ENCODE results near the gene DNM3. TPM values are rescaled to one million over a fixed set of nuclear protein-coding genes. Genes with fewer than 3 reads are reported as not detected.
"Not testable (repeated sequence)": the region's sequence is repeated elsewhere in the genome, so short reads cannot be mapped to it uniquely, and the experiment has no call there.

Gene DNM3
- total and polyA plus RNA-seq, 2 donors (not counting 1 experiment from before 2014, with no cell fraction given): 1.0 to 1.3 TPM

DNA sequence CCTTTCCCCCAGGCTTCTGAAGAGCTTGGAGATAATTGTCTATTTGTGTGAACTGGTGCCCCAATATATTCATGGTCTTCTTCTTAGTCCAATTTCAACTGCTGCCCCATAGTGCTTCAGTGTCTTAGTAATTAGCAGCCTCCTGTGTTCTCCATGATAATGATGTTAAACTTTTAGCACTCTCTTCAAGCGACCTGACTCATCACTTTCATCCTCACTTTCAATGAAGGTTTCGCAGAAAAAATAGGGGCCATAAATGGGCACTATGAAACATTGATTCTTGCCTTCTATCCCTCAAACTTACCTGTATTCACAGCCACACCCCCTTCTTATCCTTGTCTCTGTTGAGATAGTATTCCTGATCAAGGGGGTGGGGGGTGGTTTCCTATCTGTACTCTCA is 210.6 kb downstream of the DNM3 start:
- 100% methylated on average over 1 of the region's 2 CpGs for WGBS (ENCODE audit: insufficient coverage)
- Mint-ChIP-seq H3K27me3 (no peaks in the 10 kb centered on the region), H3K27ac (no peak overlapping the region), H3K4me3 (no peak overlapping the region), H3K4me1 (no peaks in the 10 kb centered on the region), H3K9me3 (ENCODE audit: insufficient read depth) (no peaks in the 10 kb centered on the region)
- no peaks in the 10 kb centered on the region for H3K27me3 ChIP-seq (replicated peaks in 1 of 4; ENCODE audit: control extremely low read depth in 1 of 4, control insufficient read depth in 3 of 4, insufficient read depth in 4 of 4, low read length in 3 of 4)
- ChIA-PET CTCF (interaction anchor here (1.3 kb wide), 1 partner anchor 13 kb away, joined by 3 read pairs; no protein-coding TSS in a partner anchor), POLR2A (no interaction called here)
- TF ChIP-seq, protein P1, sequence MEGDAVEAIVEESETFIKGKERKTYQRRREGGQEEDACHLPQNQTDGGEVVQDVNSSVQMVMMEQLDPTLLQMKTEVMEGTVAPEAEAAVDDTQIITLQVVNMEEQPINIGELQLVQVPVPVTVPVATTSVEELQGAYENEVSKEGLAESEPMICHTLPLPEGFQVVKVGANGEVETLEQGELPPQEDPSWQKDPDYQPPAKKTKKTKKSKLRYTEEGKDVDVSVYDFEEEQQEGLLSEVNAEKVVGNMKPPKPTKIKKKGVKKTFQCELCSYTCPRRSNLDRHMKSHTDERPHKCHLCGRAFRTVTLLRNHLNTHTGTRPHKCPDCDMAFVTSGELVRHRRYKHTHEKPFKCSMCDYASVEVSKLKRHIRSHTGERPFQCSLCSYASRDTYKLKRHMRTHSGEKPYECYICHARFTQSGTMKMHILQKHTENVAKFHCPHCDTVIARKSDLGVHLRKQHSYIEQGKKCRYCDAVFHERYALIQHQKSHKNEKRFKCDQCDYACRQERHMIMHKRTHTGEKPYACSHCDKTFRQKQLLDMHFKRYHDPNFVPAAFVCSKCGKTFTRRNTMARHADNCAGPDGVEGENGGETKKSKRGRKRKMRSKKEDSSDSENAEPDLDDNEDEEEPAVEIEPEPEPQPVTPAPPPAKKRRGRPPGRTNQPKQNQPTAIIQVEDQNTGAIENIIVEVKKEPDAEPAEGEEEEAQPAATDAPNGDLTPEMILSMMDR (IDR thresholded peaks at IDR 0.05): no peak
- TF ChIP-seq EZH2 (IDR thresholded peaks at IDR 0.05; ENCODE audit: borderline replicate concordance, insufficient read depth, low read depth, low read length, poor library complexity, severe bottlenecking): no peak
- ATAC-seq (ENCODE audit: low read depth) (no peak), DNase-seq (no peak)
- H3K4me3 ChIP-seq (ENCODE audit: control extremely low read depth in 1 of 5, extremely low read depth in 1 of 5, insufficient read depth in 1 of 5, low read depth in 2 of 5, low read length in 4 of 5): no peak overlapping the region
- intact Hi-C loops (cut with micrococcal nuclease): no loop called here
- H3K4me2 ChIP-seq (replicated peaks; ENCODE audit: low read depth, low read length, poor library complexity, severe bottlenecking): no peak overlapping the region
- no peaks in the 10 kb centered on the region for H4K20me1 ChIP-seq (ENCODE audit: control insufficient read depth, insufficient read depth, low read length, poor library complexity, severe bottlenecking)
- no peak overlapping the region for H3K27ac ChIP-seq (ENCODE audit: low read length in 2 of 2)
- no peak overlapping the region for H3K9ac ChIP-seq (ENCODE audit: low read length)
- H3K36me3 ChIP-seq (replicated peaks in 1 of 2; ENCODE audit: control extremely low read depth in 1 of 2, control insufficient read depth in 1 of 2, extremely low read depth in 1 of 2, insufficient read depth in 2 of 2, low read length in 1 of 2): no peaks in the 10 kb centered on the region
- H3K79me2 ChIP-seq (ENCODE audit: control insufficient read depth, insufficient read depth, low read length): no peaks in the 10 kb centered on the region
- H3K9me3 ChIP-seq (ENCODE audit: control extremely low read depth in 1 of 3, control insufficient read depth in 2 of 3, insufficient read depth in 1 of 3, low read length in 2 of 3): no peaks in the 10 kb centered on the region
- H2AFZ ChIP-seq (ENCODE audit: insufficient read depth, low read depth, low read length, poor library complexity, severe bottlenecking): no peak overlapping the region
- H3K4me1 ChIP-seq (ENCODE audit: control insufficient read depth in 2 of 2, insufficient read depth in 2 of 2, low read length in 2 of 2): no peaks in the 10 kb centered on the region

DNA sequence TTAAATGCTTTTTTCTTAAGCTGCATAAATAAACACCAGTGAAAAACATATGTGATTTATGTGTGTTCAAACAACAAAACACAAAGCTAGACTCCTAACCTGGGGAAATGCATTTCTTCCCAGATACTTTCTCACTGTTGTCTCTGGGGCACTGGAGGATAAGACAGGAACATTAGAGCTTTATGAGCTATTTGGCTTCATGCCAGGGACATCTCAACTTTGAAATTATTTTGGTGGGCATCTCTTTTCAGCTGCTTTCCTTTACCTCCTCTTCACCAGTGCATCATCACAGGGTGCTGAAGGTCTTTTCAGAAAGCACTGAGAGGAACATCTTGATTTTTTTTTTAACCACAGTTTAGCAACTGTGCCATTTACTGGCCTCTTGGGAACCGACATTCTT is 212.9 kb downstream of the DNM3 start:
- no peaks in the 10 kb centered on the region for H3K36me3 ChIP-seq (replicated peaks in 1 of 2; ENCODE audit: control extremely low read depth in 1 of 2, control insufficient read depth in 1 of 2, extremely low read depth in 1 of 2, insufficient read depth in 2 of 2, low read length in 1 of 2)
- intact Hi-C loops (cut with micrococcal nuclease): no loop called here
- H4K20me1 ChIP-seq (ENCODE audit: control insufficient read depth, insufficient read depth, low read length, poor library complexity, severe bottlenecking): no peaks in the 10 kb centered on the region
- H3K27ac ChIP-seq (ENCODE audit: low read length in 2 of 2): no peak overlapping the region
- Mint-ChIP-seq H3K4me3 (no peak overlapping the region), H3K9me3 (ENCODE audit: insufficient read depth) (no peaks in the 10 kb centered on the region), H3K27ac (no peak overlapping the region), H3K4me1 (no peaks in the 10 kb centered on the region), H3K27me3 (no peaks in the 10 kb centered on the region)
- H2AFZ ChIP-seq (ENCODE audit: insufficient read depth, low read depth, low read length, poor library complexity, severe bottlenecking): no peak overlapping the region
- H3K9ac ChIP-seq (ENCODE audit: low read length): no peak overlapping the region
- ChIA-PET POLR2A (no interaction called here), CTCF (interaction anchor here (0.7 to 0.9 kb wide), 2 partner anchors 52 to 348 kb away, joined by 3 read pairs; no protein-coding TSS in a partner anchor)
- no peaks in the 10 kb centered on the region for H3K4me1 ChIP-seq (ENCODE audit: control insufficient read depth in 2 of 2, insufficient read depth in 2 of 2, low read length in 2 of 2)
- ATAC-seq (ENCODE audit: low read depth) (no peak), DNase-seq (no peak)
- TF ChIP-seq EZH2 (IDR thresholded peaks at IDR 0.05; ENCODE audit: borderline replicate concordance, insufficient read depth, low read depth, low read length, poor library complexity, severe bottlenecking): no peak
- TF ChIP-seq, protein P1 (IDR thresholded peaks at IDR 0.05): no peak
- no peak overlapping the region for H3K4me2 ChIP-seq (replicated peaks; ENCODE audit: low read depth, low read length, poor library complexity, severe bottlenecking)
- H3K9me3 ChIP-seq (ENCODE audit: control extremely low read depth in 1 of 3, control insufficient read depth in 2 of 3, insufficient read depth in 1 of 3, low read length in 2 of 3): no peaks in the 10 kb centered on the region
- no peaks in the 10 kb centered on the region for H3K27me3 ChIP-seq (replicated peaks in 1 of 4; ENCODE audit: control extremely low read depth in 1 of 4, control insufficient read depth in 3 of 4, insufficient read depth in 4 of 4, low read length in 3 of 4)
- H3K79me2 ChIP-seq (ENCODE audit: control insufficient read depth, insufficient read depth, low read length): no peaks in the 10 kb centered on the region
- H3K4me3 ChIP-seq (ENCODE audit: control extremely low read depth in 1 of 5, extremely low read depth in 1 of 5, insufficient read depth in 1 of 5, low read depth in 2 of 5, low read length in 4 of 5): no peak overlapping the region
- WGBS (ENCODE audit: insufficient coverage): no CpG with 5 or more reads among the region's 1 CpG

DNA sequence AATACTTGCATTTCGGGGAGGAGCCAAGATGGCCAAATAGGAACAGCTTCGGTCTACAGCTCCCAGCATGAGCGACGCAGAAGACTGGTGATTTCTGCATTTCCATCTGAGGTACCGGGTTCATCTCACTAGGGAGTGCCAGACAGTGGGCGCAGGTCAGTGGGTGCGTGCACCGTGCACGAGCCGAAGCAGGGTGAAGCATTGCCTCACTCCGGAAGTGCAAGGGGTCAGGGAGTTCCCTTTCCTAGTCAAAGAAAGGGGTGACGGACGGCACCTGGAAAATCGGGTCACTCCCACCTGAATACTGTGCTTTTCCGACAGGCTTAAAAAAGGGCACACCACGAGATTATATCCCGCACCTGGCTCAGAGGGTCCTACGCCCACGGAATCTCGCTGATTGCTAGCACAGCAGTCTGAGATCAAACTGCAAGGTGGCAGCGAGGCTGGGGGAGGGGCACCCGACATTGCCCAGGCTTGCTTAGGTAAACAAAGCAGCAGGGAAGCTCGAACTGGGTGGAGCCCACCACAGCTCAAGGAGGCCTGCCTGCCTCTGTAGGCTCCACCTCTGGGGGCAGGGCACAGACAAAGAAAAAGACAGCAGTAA is 214.6 kb downstream of the DNM3 start:
- H3K4me2 ChIP-seq (replicated peaks; ENCODE audit: low read depth, low read length, poor library complexity, severe bottlenecking); intact Hi-C loops (cut with micrococcal nuclease); H3K4me1 ChIP-seq (ENCODE audit: control insufficient read depth in 2 of 2, insufficient read depth in 2 of 2, low read length in 2 of 2); H3K9me3 ChIP-seq (ENCODE audit: control extremely low read depth in 1 of 3, control insufficient read depth in 2 of 3, insufficient read depth in 1 of 3, low read length in 2 of 3); H3K27me3 Mint-ChIP-seq; H3K4me1 Mint-ChIP-seq; H3K36me3 ChIP-seq (replicated peaks in 1 of 2; ENCODE audit: control extremely low read depth in 1 of 2, control insufficient read depth in 1 of 2, extremely low read depth in 1 of 2, insufficient read depth in 2 of 2, low read length in 1 of 2); H3K9ac ChIP-seq (ENCODE audit: low read length); H2AFZ ChIP-seq (ENCODE audit: insufficient read depth, low read depth, low read length, poor library complexity, severe bottlenecking); DNase-seq; POLR2A ChIA-PET; H3K27ac Mint-ChIP-seq; H3K79me2 ChIP-seq (ENCODE audit: control insufficient read depth, insufficient read depth, low read length); H3K27ac ChIP-seq (ENCODE audit: low read length in 2 of 2); H3K4me3 Mint-ChIP-seq; CTCF ChIA-PET; H3K4me3 ChIP-seq (ENCODE audit: control extremely low read depth in 1 of 5, extremely low read depth in 1 of 5, insufficient read depth in 1 of 5, low read depth in 2 of 5, low read length in 4 of 5); H3K9me3 Mint-ChIP-seq (ENCODE audit: insufficient read depth); ATAC-seq (ENCODE audit: low read depth); H4K20me1 ChIP-seq (ENCODE audit: control insufficient read depth, insufficient read depth, low read length, poor library complexity, severe bottlenecking); H3K27me3 ChIP-seq (replicated peaks in 1 of 4; ENCODE audit: control extremely low read depth in 1 of 4, control insufficient read depth in 3 of 4, insufficient read depth in 4 of 4, low read length in 3 of 4): not testable (repeated sequence)
- WGBS (ENCODE audit: insufficient coverage): 98% methylated on average over 16 of the region's 23 CpGs
